Sigmoid colon (tissue), 4 donors: ENCODE results near the gene RILPL2.
"Not testable (repeated sequence)": the region's sequence is repeated elsewhere in the genome, so short reads cannot be mapped to it uniquely, and the experiment has no call there.

Experiments used
- CTCF ChIP-seq, 4 experiments: fragments of 450-650 bp in 3 of 4; fragments of 200-600 bp in 1 of 4; IDR thresholded peaks; one replicate each; pipeline ENCODE4 v1.5.1; 2016 to 2019; ENCODE audit warnings: antibody characterized with exemption in 4 of 4, mild to moderate bottlenecking in 3 of 4, moderate library complexity in 2 of 4
- EP300 ChIP-seq, 4 donors: sonication (generic); formaldehyde crosslinking; IDR thresholded peaks; one replicate each; pipeline ENCODE4 v1.6.1; 2017; ENCODE audit warnings: antibody characterized with exemption in 4 of 4
- POLR2A ChIP-seq, 2 donors: fragments of 450-650 bp; IDR thresholded peaks; one replicate each; pipeline ENCODE4 v1.6.1; 2016; ENCODE audit warnings: antibody characterized with exemption in 2 of 2, mild to moderate bottlenecking in 2 of 2, moderate library complexity in 2 of 2
- POLR2AphosphoS5 ChIP-seq, 4 donors: sonication (generic); formaldehyde crosslinking; IDR thresholded peaks; one replicate each; pipeline ENCODE4 v1.6.1; 2017; ENCODE audit warnings: antibody characterized with exemption in 4 of 4

DNA sequence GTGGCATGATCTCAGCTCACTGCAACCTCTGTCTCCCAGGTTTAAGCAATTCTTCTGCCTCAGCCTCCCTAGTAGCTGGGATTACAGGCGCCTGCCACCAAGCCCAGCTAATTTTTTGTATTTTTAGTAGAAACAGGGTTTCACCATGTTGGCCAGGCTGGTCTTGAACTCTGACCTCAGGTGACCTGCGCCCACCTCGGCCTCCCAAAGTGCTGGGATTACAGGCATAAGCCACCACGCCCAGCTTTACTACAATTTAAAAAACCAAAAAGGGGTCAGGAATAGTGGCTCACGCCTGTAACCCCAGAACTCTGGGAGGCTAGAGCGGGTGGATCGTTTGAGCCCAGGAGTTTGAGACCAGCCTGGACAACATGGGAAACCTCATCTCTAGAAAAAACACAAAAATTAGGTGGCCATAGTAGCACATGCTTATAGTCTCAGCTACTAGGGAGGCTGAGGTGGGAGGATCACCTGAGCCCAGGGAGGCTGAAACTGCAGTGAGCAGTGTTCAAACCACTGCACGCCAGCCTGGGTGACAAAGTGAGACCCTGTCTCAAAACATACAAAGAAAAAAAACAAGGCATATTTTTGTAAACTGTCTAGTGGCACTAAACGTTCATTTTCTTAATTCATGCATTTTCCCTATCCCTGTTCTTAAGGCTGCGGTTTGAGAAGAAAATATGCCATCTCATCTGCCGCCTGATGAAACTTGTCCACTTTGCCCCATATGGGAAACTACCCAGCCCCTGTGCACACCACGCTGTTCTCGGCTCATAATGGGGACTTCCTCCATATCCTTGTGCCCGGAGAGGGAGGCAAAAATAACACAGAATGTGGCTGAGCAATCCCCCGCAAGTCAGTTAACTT is 4.3 kb downstream of the RILPL2 start:
- not testable (repeated sequence) for TF ChIP-seq CTCF, POLR2A, POLR2AphosphoS5, EP300 (IDR thresholded peaks at IDR 0.05)
